Heart left ventricle (tissue), 16 donors: ENCODE measurements around the gene KREMEN1. TPM values are rescaled to one million over a fixed set of nuclear protein-coding genes. Genes with fewer than 3 reads are reported as not detected.

Experiments
- ATAC-seq, 4 donors: fragments of 200-7000 bp; cut with Tn5 transposase; one replicate each; pipeline ENCODE4 v1.9.1; 2020 to 2022; ENCODE audit warnings: moderate library complexity in 4 of 4, mild to moderate bottlenecking in 3 of 4, moderate number of reproducible peaks in 1 of 4
- DNase-seq, 5 donors: peaks; one replicate each; pipeline ENCODE4 v3.0.0-alpha.2; 2020
- H3K27ac ChIP-seq, 12 donors: fragments of 200-600 bp; sonication (generic) in 4 of 12; one replicate each; pipeline versions ENCODE4 v1.5.0 to v1.8.0; 2016 to 2022; ENCODE audit warnings: mild to moderate bottlenecking in 2 of 12
- H3K27me3 ChIP-seq, 9 donors: fragments of 200-600 bp; sonication (generic) in 2 of 9; one replicate each; pipeline versions ENCODE4 v1.5.1 to v1.8.0; 2016 to 2022; ENCODE audit warnings: mild to moderate bottlenecking in 3 of 9
- H3K36me3 ChIP-seq, 9 donors: fragments of 200-600 bp; sonication (generic) in 2 of 9; one replicate each; pipeline versions ENCODE4 v1.5.0 to v1.8.0; 2018 to 2022; ENCODE audit warnings: mild to moderate bottlenecking in 2 of 9
- H3K4me1 ChIP-seq, 12 donors: fragments of 200-600 bp; sonication (generic) in 4 of 12; one replicate each; pipeline versions ENCODE4 v1.5.0 to v1.8.0; 2016 to 2022; ENCODE audit warnings: mild to moderate bottlenecking in 3 of 12
- H3K4me3 ChIP-seq, 12 donors: fragments of 200-600 bp; sonication (generic) in 4 of 12; one replicate each; pipeline versions ENCODE4 v1.5.0 to v1.8.0; 2017 to 2022; ENCODE audit warnings: mild to moderate bottlenecking in 9 of 12, moderate library complexity in 4 of 12
- H3K9me3 ChIP-seq, 12 donors: fragments of 200-600 bp; sonication (generic) in 4 of 12; one replicate each; pipeline versions ENCODE4 v1.5.0 to v1.8.0; 2016 to 2022; ENCODE audit warnings: mild to moderate bottlenecking in 1 of 12
- POLR2A ChIP-seq, 2 donors: fragments of 450-650 bp; IDR thresholded peaks; one replicate each; pipeline ENCODE4 v1.6.1; 2017; ENCODE audit warnings: antibody characterized with exemption in 2 of 2, mild to moderate bottlenecking in 2 of 2, moderate library complexity in 2 of 2
- WGBS, 4 donors: extraction: QIAGEN DNeasy Blood & Tissue Kit in 2 of 4; methylation state at CpG; one replicate each; pipeline versions ENCODE4 v1.1.5 to v1.1.7; 2013 to 2018; 5-methylcytosine and 5-hydroxymethylcytosine counted together
- intact Hi-C, 10 donors: fragments of 100-400 bp; cut with DNase I; formaldehyde crosslinking; loops; one replicate each; pipeline versions ENCODE4 v1.11.1 to v1.14.2; 2022
- polyA plus RNA-seq, 2 donors: library from polyadenylated mRNA; stranded (reverse); fragments of 200-250 nt; gene quantifications; one replicate each; pipeline ENCODE4 v1.2.3, GENCODE V29; 2013
- total RNA-seq, 9 donors: library from RNA; depleted of rRNA in 2 of 9; stranded (reverse); fragments of >200 nt in 2 of 9; fragmentation: NEBNext Ultra II Directional in 3 of 9; extraction: Animal tissue kit (Norgen Biotek cat#: 25700) in 3 of 9; gene quantifications; one replicate each; pipeline versions ENCODE4 v1.1.0 to v1.2.4, GENCODE V29; 2016 to 2023
- TF ChIP-seq, protein P1 (sequence below), 12 donors: fragments of 200-600 bp; sonication (generic) in 4 of 12; IDR thresholded peaks; one replicate each; pipeline versions ENCODE4 v1.5.0 to v1.8.0; 2018 to 2022; ENCODE audit warnings: antibody characterized with exemption in 12 of 12, mild to moderate bottlenecking in 5 of 12
- donor health status: ischemic (EF 13 %, LVEDD 7.1; RV severe dilation, severe dysfunction).
- donor health status: healthy with polysubstance abuse.
- donor health status: DM: no; HTN: yes; CAD: no.
- donor health status: DM: no; HTN: no; CAD: no.
- donor health status: ischemic (EF 25% LVEDD 6.9; RV normal size, moderate dysfunction).
- donor health status: ischemic (EF 25% LVEDD 5.7; RV mildly dilated, moderate dysfunction).
- donor health status: healthy.
- donor health status: DM: yes; HTN: yes; CAD: no.
- donor health status: ischemic (EF 35%, LVEDD 5.7; RV mildly dilated, moderate dysfunction).
- donor health status: nonischemic (EF 11% LVEDD 7.7; RV severe dilation, severe dysfunction).
- donor health status: DM: yes; HTN: yes; CAD: no.
- donor health status: PGD.
- donor health status: ischemic (EF 29% LVEDD 5.4; RV normal size, mild dysfunction).
- donor health status: nonischemic (EF 23%, LVEDD 6.1; RV moderate dilation, normal function).

KREMEN1 gene
- total and polyA plus RNA-seq, 11 donors, result 24.3 to 67.8 (median 36.4) TPM

DNA sequence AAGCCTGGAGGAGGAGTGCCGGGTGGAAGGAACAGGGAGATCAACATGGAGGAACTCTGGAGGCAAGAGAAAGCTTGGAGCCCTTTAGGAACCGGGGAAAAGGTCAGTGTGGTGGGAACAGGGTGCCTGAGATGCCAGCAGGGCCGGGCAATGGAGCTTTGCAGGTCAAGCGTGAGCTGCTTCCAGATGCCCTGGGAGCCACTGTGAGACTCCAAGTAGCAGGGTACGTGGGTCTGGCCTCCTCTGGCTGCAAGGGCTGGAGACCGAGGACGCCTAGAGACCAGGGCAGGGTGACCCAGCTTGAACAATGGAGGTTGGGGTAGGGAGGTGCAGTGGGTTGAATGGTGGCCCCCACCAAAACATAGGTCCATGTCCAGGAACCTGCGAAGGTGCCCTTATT, 117.2 kb downstream of the KREMEN1 start:
- ATAC-seq (no peak), DNase-seq (no peak)
- Histone ChIP-seq H3K9me3 (peaks cover 0 to 7% (median 0%) of the 10 kb centered on the region in 12 donors), H3K27ac (no peak overlapping the region), H3K4me3 (no peak overlapping the region), H3K27me3 (no peaks in the 10 kb centered on the region), H3K4me1 (peaks cover 0 to 1% (median 0%) of the 10 kb centered on the region in 12 donors), H3K36me3 (no peaks in the 10 kb centered on the region)
- TF ChIP-seq, protein P1, sequence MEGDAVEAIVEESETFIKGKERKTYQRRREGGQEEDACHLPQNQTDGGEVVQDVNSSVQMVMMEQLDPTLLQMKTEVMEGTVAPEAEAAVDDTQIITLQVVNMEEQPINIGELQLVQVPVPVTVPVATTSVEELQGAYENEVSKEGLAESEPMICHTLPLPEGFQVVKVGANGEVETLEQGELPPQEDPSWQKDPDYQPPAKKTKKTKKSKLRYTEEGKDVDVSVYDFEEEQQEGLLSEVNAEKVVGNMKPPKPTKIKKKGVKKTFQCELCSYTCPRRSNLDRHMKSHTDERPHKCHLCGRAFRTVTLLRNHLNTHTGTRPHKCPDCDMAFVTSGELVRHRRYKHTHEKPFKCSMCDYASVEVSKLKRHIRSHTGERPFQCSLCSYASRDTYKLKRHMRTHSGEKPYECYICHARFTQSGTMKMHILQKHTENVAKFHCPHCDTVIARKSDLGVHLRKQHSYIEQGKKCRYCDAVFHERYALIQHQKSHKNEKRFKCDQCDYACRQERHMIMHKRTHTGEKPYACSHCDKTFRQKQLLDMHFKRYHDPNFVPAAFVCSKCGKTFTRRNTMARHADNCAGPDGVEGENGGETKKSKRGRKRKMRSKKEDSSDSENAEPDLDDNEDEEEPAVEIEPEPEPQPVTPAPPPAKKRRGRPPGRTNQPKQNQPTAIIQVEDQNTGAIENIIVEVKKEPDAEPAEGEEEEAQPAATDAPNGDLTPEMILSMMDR (IDR thresholded peaks at IDR 0.05), result no peak
- no peak for TF ChIP-seq POLR2A (IDR thresholded peaks at IDR 0.05)
- intact Hi-C loops, result no loop called here
- 84 to 89% (median 87%) methylated on average over 8 of the region's 8 CpGs for WGBS, 4 donors

DNA sequence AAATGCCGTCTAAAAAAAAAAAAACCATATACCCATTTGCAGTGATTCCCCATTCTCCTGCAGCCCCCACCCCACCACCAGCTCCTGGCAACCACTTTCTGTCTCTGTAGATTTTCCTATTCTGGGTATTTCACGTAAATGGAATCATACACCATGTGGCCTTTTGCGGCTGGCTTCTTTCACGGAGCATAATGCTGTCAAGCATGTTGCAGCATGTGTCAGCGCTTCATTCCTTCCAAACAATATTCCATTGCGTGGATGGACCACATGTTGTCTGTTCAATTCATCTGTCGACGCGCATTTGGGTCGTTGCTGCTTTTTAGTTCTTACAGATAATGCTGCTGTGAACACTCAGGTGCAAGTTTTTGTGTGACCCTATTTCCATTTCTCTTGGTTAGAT, 118.1 kb downstream of the KREMEN1 start:
- Histone ChIP-seq H3K27me3 (no peaks in the 10 kb centered on the region), H3K27ac (no peak overlapping the region), H3K4me3 (no peak overlapping the region), H3K4me1 (peaks cover 0 to 9% (median 0%) of the 10 kb centered on the region in 12 donors), H3K9me3 (peaks cover 0 to 7% (median 0%) of the 10 kb centered on the region in 12 donors), H3K36me3 (no peaks in the 10 kb centered on the region)
- WGBS, 4 donors, result 75 to 83% (median 79%) methylated on average over 10 of the region's 10 CpGs
- TF ChIP-seq POLR2A (IDR thresholded peaks at IDR 0.05), result no peak
- TF ChIP-seq, protein P1 (IDR thresholded peaks at IDR 0.05), result no peak
- ATAC-seq (no peak), DNase-seq (no peak)
- intact Hi-C loops, result no loop called here

DNA sequence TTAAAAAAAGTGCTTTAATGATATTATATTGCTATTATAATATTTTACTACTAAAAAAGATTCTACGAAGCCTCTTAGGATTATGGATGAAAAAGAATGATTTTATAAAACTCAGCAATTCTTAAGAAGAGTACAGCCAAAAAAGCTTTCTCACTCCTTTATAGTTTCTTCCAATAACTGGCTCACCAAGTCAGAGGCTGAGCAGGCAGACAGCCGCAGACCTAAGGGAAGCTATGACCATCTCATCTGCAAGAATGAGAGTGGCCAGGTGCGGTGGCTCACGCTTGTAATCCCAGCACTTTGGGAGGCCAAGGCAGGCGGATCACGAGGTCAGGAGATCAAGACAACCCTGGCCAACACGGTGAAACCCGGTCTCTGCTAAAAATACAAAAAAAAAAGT, 120.2 kb downstream of the KREMEN1 start:
- Histone ChIP-seq H3K27me3 (no peaks in the 10 kb centered on the region), H3K27ac (no peak overlapping the region), H3K4me1 (peaks cover 0 to 11% (median 0%) of the 10 kb centered on the region in 12 donors), H3K4me3 (no peak overlapping the region), H3K36me3 (no peaks in the 10 kb centered on the region), H3K9me3 (peaks cover 0 to 7% (median 0%) of the 10 kb centered on the region in 12 donors)
- TF ChIP-seq, protein P1 (IDR thresholded peaks at IDR 0.05), result no peak
- TF ChIP-seq POLR2A (IDR thresholded peaks at IDR 0.05), result no peak
- 90 to 95% (median 91%) methylated on average over 8 of the region's 8 CpGs for WGBS, 4 donors
- intact Hi-C loops, result no loop called here
- no peak for ATAC-seq
- DNase-seq, result no peak

DNA sequence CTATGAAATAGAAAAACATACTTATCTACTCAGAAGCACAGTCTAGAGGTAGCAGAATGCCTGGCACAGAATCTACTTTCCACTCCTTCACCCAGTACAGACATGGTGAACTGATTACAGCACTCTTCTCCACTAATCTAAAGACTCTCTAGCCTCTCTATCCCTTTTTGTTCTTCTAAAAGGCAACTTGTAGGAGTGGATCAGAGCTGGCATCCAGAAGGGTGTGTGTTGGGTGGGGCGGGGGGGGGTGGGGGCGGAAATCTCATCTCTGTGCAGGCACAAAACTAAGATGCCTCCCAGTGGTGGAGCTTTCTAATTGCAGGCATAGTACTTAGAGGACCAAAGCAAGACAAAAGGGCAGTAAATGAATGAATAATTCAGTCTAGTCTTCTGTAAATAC, 121.3 kb downstream of the KREMEN1 start:
- Histone ChIP-seq H3K27me3 (no peaks in the 10 kb centered on the region), H3K9me3 (peaks cover 0 to 10% (median 0%) of the 10 kb centered on the region in 12 donors), H3K36me3 (no peaks in the 10 kb centered on the region), H3K4me3 (no peak overlapping the region), H3K4me1 (peaks cover 0 to 11% (median 0%) of the 10 kb centered on the region in 12 donors), H3K27ac (no peak overlapping the region)
- no peak for TF ChIP-seq POLR2A (IDR thresholded peaks at IDR 0.05)
- TF ChIP-seq, protein P1 (IDR thresholded peaks at IDR 0.05), result no peak
- ATAC-seq (no peak), DNase-seq (no peak)
- WGBS, 4 donors, result 79 to 95% (median 86%) methylated on average over 2 of the region's 2 CpGs
- intact Hi-C loops, result no loop called here
